Coronary artery (tissue), 2 donors: ENCODE measurements around the gene KLHL36.
"Not testable (repeated sequence)": the region's sequence is repeated elsewhere in the genome, so short reads cannot be mapped to it uniquely, and the experiment has no call there.

Source experiments
- DNase-seq: peaks from one replicate; pipeline ENCODE4 v3.0.0-alpha.2; 2017; ENCODE audit warnings: low spot score
- H3K27ac ChIP-seq, 2 donors: fragments of 200-600 bp; sonication (generic); one replicate each; pipeline ENCODE4 v1.5.1; 2016 to 2019
- H3K4me3 ChIP-seq: fragments of 200-600 bp; sonication (generic); 2 replicates; pipeline ENCODE4 v1.5.1; 2016; ENCODE audit warnings: mild to moderate bottlenecking, moderate library complexity
- CTCF ChIP-seq: fragments of 200-600 bp; sonication (generic); IDR thresholded peaks from one replicate; pipeline ENCODE4 v1.5.1; 2019; ENCODE audit warnings: antibody characterized with exemption

The KLHL36 gene

GRCh38 chr16:84617041-84617790 is 31.1 kb upstream of the KLHL36 start:
- peak overlapping the region; percentile 46 to 88 for H3K27ac ChIP-seq
- H3K4me3 ChIP-seq: peak overlapping the region; percentile 88
- DNase-seq: peak; percentile 76
- no peak for TF ChIP-seq CTCF

GRCh38 chr16:84617791-84618580 is 30.3 kb upstream of the KLHL36 start, which contains the start of gene COTL1:
TSS of gene COTL1 (minus strand) at chr16:84618078. CDS start at chr16:84617914, 164 bp downstream.
- H3K4me3 ChIP-seq: peak within 1 kb of the TSS; percentile 88
- peak; percentile 95 for DNase-seq
- H3K27ac ChIP-seq: peak within 1 kb of the TSS; percentile 56 to 88
- no peak for TF ChIP-seq CTCF

GRCh38 chr16:84618581-84619460 is 29.5 kb upstream of the KLHL36 start:
- peak overlapping the region; percentile 56 to 88 for H3K27ac ChIP-seq
- TF ChIP-seq CTCF: no peak
- H3K4me3 ChIP-seq: peak overlapping the region; percentile 88
- peak; percentile 78 for DNase-seq

- not testable (repeated sequence) for H3K4me3 ChIP-seq, H3K27ac ChIP-seq, DNase-seq
Observed at GRCh38 chr16:84620913-84621312, 27.4 kb upstream of the KLHL36 start.

- no peak for TF ChIP-seq CTCF
- Histone ChIP-seq H3K27ac (no peak overlapping the region), H3K4me3 (no peak overlapping the region)
- DNase-seq: no peak
Observed at GRCh38 chr16:84625556-84625955, 22.8 kb upstream of the KLHL36 start.

- DNase-seq: no peak
- Histone ChIP-seq H3K4me3 (no peak overlapping the region), H3K27ac (no peak overlapping the region)
- no peak for TF ChIP-seq CTCF
Observed at GRCh38 chr16:84628226-84628731, 20.0 kb upstream of the KLHL36 start.

GRCh38 chr16:84629580-84629979 is 18.7 kb upstream of the KLHL36 start:
- no peak for TF ChIP-seq CTCF
- Histone ChIP-seq H3K27ac (no peak overlapping the region), H3K4me3 (no peak overlapping the region)
- DNase-seq: no peak
